ENCODE measurements around the gene DCAF7. TPM values are rescaled to one million over a fixed set of nuclear protein-coding genes. Genes with fewer than 3 reads are reported as not detected.

The DCAF7 gene
- total RNA-seq, 4 donors from 2014 or later = 29.2 to 42.9 (median 41.9) TPM

DNA sequence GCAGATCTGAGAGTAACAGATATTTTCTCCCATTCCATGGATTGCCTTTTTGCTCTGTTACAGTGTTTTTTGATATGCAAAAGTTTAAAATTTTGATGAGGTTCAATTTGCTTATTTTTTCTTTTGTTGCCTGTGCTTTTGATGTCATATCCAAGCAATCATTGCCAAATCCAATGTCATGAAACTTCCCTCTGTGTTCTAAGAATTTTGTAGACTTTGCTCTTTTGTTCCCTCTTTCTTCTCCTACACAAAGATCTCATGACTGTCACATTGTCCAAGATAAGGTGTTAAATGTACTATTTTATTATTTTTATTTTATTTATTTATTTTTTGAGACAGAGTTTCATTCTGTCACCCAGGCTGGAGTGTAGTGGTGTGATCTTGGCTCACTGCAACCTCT is 46.0 kb upstream of the DCAF7 start:
- intact Hi-C loops (cut with DNase I; ENCODE audit: low total_unique reads) = no loop called here
- no peak for DNase-seq
- Histone ChIP-seq H3K27me3 (no peaks in the 10 kb centered on the region), H3K4me1 (peaks cover 0 to 3% (median 0%) of the 10 kb centered on the region in 4 donors), H3K4me3 (no peak overlapping the region), H3K9me3 (no peaks in the 10 kb centered on the region), H3K36me3 (no peaks in the 10 kb centered on the region), H3K27ac (no peak overlapping the region)
- in situ Hi-C loops (cut with MboI; ENCODE audit: low pct_ligation_motif_present in 1 of 4, low pct_unique_long_range_greater_than_20kb in 1 of 4, low sequenced_read_pairs in 3 of 4) = no loop called here
- TF ChIP-seq, protein P1, sequence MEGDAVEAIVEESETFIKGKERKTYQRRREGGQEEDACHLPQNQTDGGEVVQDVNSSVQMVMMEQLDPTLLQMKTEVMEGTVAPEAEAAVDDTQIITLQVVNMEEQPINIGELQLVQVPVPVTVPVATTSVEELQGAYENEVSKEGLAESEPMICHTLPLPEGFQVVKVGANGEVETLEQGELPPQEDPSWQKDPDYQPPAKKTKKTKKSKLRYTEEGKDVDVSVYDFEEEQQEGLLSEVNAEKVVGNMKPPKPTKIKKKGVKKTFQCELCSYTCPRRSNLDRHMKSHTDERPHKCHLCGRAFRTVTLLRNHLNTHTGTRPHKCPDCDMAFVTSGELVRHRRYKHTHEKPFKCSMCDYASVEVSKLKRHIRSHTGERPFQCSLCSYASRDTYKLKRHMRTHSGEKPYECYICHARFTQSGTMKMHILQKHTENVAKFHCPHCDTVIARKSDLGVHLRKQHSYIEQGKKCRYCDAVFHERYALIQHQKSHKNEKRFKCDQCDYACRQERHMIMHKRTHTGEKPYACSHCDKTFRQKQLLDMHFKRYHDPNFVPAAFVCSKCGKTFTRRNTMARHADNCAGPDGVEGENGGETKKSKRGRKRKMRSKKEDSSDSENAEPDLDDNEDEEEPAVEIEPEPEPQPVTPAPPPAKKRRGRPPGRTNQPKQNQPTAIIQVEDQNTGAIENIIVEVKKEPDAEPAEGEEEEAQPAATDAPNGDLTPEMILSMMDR (IDR thresholded peaks at IDR 0.05) = no peak
- TF ChIP-seq POLR2A (IDR thresholded peaks at IDR 0.05) = no peak
- TF ChIP-seq EP300 (IDR thresholded peaks at IDR 0.05; ENCODE audit: low read depth) = no peak
- no peak for TF ChIP-seq POLR2AphosphoS5 (IDR thresholded peaks at IDR 0.05)

DNA sequence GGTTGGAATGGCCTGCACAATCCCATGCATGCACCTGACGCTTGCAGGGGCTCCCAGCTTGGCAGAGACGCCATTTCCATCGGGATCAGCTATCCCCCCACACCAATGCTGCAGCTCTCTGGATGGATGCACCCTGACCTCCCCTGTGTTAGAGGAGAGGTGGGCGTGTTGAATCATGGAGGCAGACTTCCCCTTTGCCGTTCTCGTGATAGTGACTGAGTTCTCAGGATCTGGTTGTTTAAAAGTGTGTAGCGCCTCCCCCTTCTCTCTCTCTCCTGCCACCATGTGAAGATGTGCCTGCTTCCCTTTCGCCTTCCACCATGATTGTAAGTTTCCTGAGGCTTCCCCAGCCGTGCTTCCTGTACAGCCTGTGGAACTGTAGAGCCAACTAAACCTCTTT is 44.9 kb upstream of the DCAF7 start:
- TF ChIP-seq POLR2A (IDR thresholded peaks at IDR 0.05) = no peak
- Histone ChIP-seq H3K4me3 (no peak overlapping the region), H3K27me3 (no peaks in the 10 kb centered on the region), H3K9me3 (no peaks in the 10 kb centered on the region), H3K27ac (no peak overlapping the region), H3K4me1 (peaks cover 0 to 3% (median 0%) of the 10 kb centered on the region in 4 donors), H3K36me3 (no peaks in the 10 kb centered on the region)
- WGBS, 2 donors (ENCODE audit: low coverage in 1 of 2) = 87% methylated on average over 9 of the region's 9 CpGs; no CpG with 5 or more reads in 1 of the 2 donors
- in situ Hi-C loops (cut with MboI; ENCODE audit: low pct_ligation_motif_present in 1 of 4, low pct_unique_long_range_greater_than_20kb in 1 of 4, low sequenced_read_pairs in 3 of 4) = no loop called here
- DNase-seq = no peak
- intact Hi-C loops (cut with DNase I; ENCODE audit: low total_unique reads) = no loop called here

DNA sequence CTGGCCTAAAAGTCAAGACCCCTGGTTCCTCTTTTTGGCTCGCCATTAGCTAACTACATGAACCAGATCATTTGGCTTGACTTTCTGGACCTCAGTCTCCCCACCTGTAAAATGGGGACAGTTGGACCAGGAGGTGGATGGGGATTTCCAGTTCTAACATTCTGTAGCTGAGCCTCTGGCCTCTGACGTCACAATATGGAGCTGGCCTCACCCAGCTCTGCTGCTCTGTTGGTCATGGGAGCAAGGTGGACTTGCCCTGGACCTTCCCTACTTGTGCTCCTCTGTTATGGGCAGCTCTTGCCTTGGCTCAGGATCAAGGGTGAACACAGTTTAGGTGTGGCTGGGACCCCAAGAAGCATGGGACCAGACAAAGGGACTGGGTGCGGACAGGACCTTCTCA is 43.6 kb upstream of the DCAF7 start:
- Histone ChIP-seq H3K4me3 (no peak overlapping the region), H3K27me3 (no peaks in the 10 kb centered on the region), H3K36me3 (no peaks in the 10 kb centered on the region), H3K9me3 (no peaks in the 10 kb centered on the region), H3K27ac (no peak overlapping the region), H3K4me1 (peaks cover 0 to 3% (median 0%) of the 10 kb centered on the region in 4 donors)
- intact Hi-C loops (cut with DNase I; ENCODE audit: low total_unique reads) (no loop called here), in situ Hi-C loops (cut with MboI; ENCODE audit: low pct_ligation_motif_present in 1 of 4, low pct_unique_long_range_greater_than_20kb in 1 of 4, low sequenced_read_pairs in 3 of 4) (no loop called here)
- no peak for DNase-seq
- no peak for TF ChIP-seq POLR2AphosphoS5 (IDR thresholded peaks at IDR 0.05)
- TF ChIP-seq POLR2A (IDR thresholded peaks at IDR 0.05) = no peak
- TF ChIP-seq, protein P1 (IDR thresholded peaks at IDR 0.05) = no peak
- no peak for TF ChIP-seq EP300 (IDR thresholded peaks at IDR 0.05; ENCODE audit: low read depth)
- 100% methylated on average over 3 of the region's 3 CpGs; no CpG with 5 or more reads in 1 of the 2 donors for WGBS, 2 donors (ENCODE audit: low coverage in 1 of 2)

DNA sequence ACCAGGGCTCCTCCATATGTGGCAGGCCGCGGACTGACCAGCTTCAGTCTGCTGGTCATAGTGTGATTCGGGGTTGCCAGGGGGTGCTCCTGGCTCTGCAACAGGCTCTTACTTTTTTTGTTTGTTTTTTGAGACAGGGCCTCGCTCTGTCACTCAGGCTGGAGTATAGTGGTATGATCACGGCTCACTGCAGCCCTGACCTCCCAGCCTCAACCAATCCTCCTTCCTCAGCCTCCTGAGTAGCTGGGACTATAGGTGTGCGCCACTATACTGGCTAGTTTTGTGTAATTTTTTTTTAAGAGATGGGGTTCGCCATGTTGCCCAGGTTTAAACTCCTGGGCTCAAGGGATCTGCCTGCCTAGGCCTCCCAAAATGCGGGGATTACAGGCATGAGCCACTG is 38.9 kb upstream of the DCAF7 start:
- intact Hi-C loops (cut with DNase I; ENCODE audit: low total_unique reads) = no loop called here
- Histone ChIP-seq H3K4me3 (no peak overlapping the region), H3K9me3 (no peaks in the 10 kb centered on the region), H3K36me3 (no peaks in the 10 kb centered on the region), H3K4me1 (no peaks in the 10 kb centered on the region), H3K27me3 (no peaks in the 10 kb centered on the region), H3K27ac (no peak overlapping the region)
- TF ChIP-seq, protein P1 (IDR thresholded peaks at IDR 0.05) = no peak
- TF ChIP-seq POLR2AphosphoS5 (IDR thresholded peaks at IDR 0.05) = no peak
- TF ChIP-seq EP300 (IDR thresholded peaks at IDR 0.05; ENCODE audit: low read depth) = no peak
- no peak for TF ChIP-seq POLR2A (IDR thresholded peaks at IDR 0.05)
- WGBS, 2 donors (ENCODE audit: low coverage in 1 of 2) = 87 to 100% methylated on average over 1 to 8 of the region's 8 CpGs
- no peak for DNase-seq
- in situ Hi-C loops (cut with MboI; ENCODE audit: low pct_ligation_motif_present in 1 of 4, low pct_unique_long_range_greater_than_20kb in 1 of 4, low sequenced_read_pairs in 3 of 4) = no loop called here

DNA sequence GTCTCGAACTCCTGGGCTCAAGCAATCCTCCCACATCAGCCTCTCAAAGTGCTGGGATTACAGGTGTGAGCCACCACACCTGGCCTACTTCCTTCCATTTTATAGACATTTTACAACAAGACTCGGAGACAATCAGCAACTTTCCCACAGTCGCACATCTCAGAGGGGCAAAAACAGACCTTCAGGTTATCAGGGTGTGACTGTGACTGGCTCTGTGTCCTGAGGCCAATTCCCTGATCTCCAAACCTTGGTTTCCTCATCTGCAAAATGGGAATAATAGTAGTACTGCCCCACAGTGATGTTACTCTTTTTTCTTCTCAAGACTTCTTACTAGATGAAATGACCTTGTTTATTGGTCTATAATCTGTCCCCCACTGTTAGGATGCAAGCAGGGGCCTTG is 37.9 kb upstream of the DCAF7 start:
- Histone ChIP-seq H3K27ac (no peak overlapping the region), H3K9me3 (no peaks in the 10 kb centered on the region), H3K4me1 (no peaks in the 10 kb centered on the region), H3K4me3 (no peak overlapping the region), H3K36me3 (no peaks in the 10 kb centered on the region), H3K27me3 (no peaks in the 10 kb centered on the region)
- in situ Hi-C loops (cut with MboI; ENCODE audit: low pct_ligation_motif_present in 1 of 4, low pct_unique_long_range_greater_than_20kb in 1 of 4, low sequenced_read_pairs in 3 of 4) (no loop called here), intact Hi-C loops (cut with DNase I; ENCODE audit: low total_unique reads) (no loop called here)
- 70% methylated on average over 3 of the region's 3 CpGs; no CpG with 5 or more reads in 1 of the 2 donors for WGBS, 2 donors (ENCODE audit: low coverage in 1 of 2)
- TF ChIP-seq POLR2AphosphoS5 (IDR thresholded peaks at IDR 0.05) (no peak), POLR2A (IDR thresholded peaks at IDR 0.05) (no peak), EP300 (IDR thresholded peaks at IDR 0.05; ENCODE audit: low read depth) (no peak)
- TF ChIP-seq, protein P1 (IDR thresholded peaks at IDR 0.05) = no peak
- DNase-seq = no peak

Data from transverse colon (tissue), 4 donors.